Activated CD4-positive, CD25-positive, alpha-beta regulatory T cell treated with anti-CD3 and anti-CD28 coated beads, Interleukin-2, amount 50 U/mL, for 24 hours (primary cell): ENCODE measurements around the gene CRABP2.

ENCODE experiments used
- ATAC-seq, 2 donors: fragments of 150-1000 bp; cut with Tn5 transposase; one replicate each; pipeline ENCODE4 v1.10.0; 2021; ENCODE audit warnings: mild to moderate bottlenecking in 1 of 2, moderate library complexity in 1 of 2

The CRABP2 gene

GRCh38 chr1:156667610-156667967 lies 37.8 kb downstream of the CRABP2 start:
- no peak for ATAC-seq

GRCh38 chr1:156666862-156667609 lies 38.3 kb downstream of the CRABP2 start:
- no peak for ATAC-seq

- ATAC-seq = no peak
Observed at GRCh38 chr1:156665539-156665938, 39.8 kb downstream of the CRABP2 start.

GRCh38 chr1:156664767-156665411 lies 40.5 kb downstream of the CRABP2 start:
- ATAC-seq = no peak

- ATAC-seq = no peak
Observed at GRCh38 chr1:156664046-156664766, 41.2 kb downstream of the CRABP2 start.

- ATAC-seq = no peak
Observed at GRCh38 chr1:156663178-156663577, 42.2 kb downstream of the CRABP2 start.

GRCh38 chr1:156662800-156663055 lies 42.7 kb downstream of the CRABP2 start:
- ATAC-seq = no peak

- ATAC-seq = no peak
Observed at GRCh38 chr1:156662005-156662799, 43.2 kb downstream of the CRABP2 start.

- ATAC-seq = no peak
Observed at GRCh38 chr1:156660752-156661112, 44.7 kb downstream of the CRABP2 start.

- ATAC-seq = peak; percentile 78 to 86
Observed at GRCh38 chr1:156659988-156660751, 45.2 kb downstream of the CRABP2 start.

GRCh38 chr1:156659661-156659987 lies 45.8 kb downstream of the CRABP2 start:
- no peak for ATAC-seq

GRCh38 chr1:156658945-156659574 lies 46.3 kb downstream of the CRABP2 start:
- no peak for ATAC-seq

GRCh38 chr1:156658496-156658895 lies 46.9 kb downstream of the CRABP2 start:
- ATAC-seq = no peak

GRCh38 chr1:156657741-156658319 lies 47.6 kb downstream of the CRABP2 start:
- no peak for ATAC-seq

GRCh38 chr1:156656806-156657740 lies 48.3 kb downstream of the CRABP2 start:
- ATAC-seq = peak; percentile 50 to 58

- ATAC-seq = no peak
Observed at GRCh38 chr1:156655904-156656516, 49.4 kb downstream of the CRABP2 start.

- no peak for ATAC-seq
Observed at GRCh38 chr1:156655151-156655903, 50.1 kb downstream of the CRABP2 start.

- no peak for ATAC-seq
Observed at GRCh38 chr1:156654700-156655099, 50.7 kb downstream of the CRABP2 start.

- no peak for ATAC-seq
Observed at GRCh38 chr1:156652992-156653355, 52.4 kb downstream of the CRABP2 start.
